Peyer's patch (tissue), 4 donors: ENCODE measurements around the gene ARPP21. TPM values are rescaled to one million over a fixed set of nuclear protein-coding genes. Genes with fewer than 3 reads are reported as not detected.

Source experiments
- DNase-seq, 3 donors: peaks; one replicate each; pipeline ENCODE4 v3.0.0-alpha.2; 2017 to 2019
- H3K27ac ChIP-seq, 4 donors: fragments of 200-600 bp; sonication (generic); one replicate each; pipeline ENCODE4 v1.5.1; 2016 to 2019
- H3K27me3 ChIP-seq, 2 donors: fragments of 200-600 bp; sonication (generic); one replicate each; pipeline ENCODE4 v1.5.1; 2019
- H3K36me3 ChIP-seq, 3 donors: fragments of 200-600 bp; sonication (generic); one replicate each; pipeline ENCODE4 v1.5.1; 2016 to 2019
- H3K4me1 ChIP-seq, 4 donors: fragments of 200-600 bp; sonication (generic); one replicate each; pipeline ENCODE4 v1.5.1; 2016 to 2019
- H3K4me3 ChIP-seq, 4 donors: fragments of 200-600 bp; sonication (generic); 1 replicate in 3 of 4; 2 replicates in 1 of 4; pipeline ENCODE4 v1.5.1; 2016 to 2019; ENCODE audit warnings: mild to moderate bottlenecking in 1 of 4
- H3K9me3 ChIP-seq, 4 donors: fragments of 200-600 bp; sonication (generic); one replicate each; pipeline ENCODE4 v1.5.1; 2016 to 2019; ENCODE audit warnings: mild to moderate bottlenecking in 1 of 4
- POLR2A ChIP-seq, 2 donors: fragments of 450-650 bp; IDR thresholded peaks; one replicate each; pipeline ENCODE4 v1.5.1; 2017; ENCODE audit warnings: antibody characterized with exemption in 2 of 2, mild to moderate bottlenecking in 2 of 2, moderate library complexity in 2 of 2
- small RNA-seq, 2 donors: library from RNA; depleted of rRNA; stranded (forward); fragments of <200 nt; gene quantifications; one replicate each; pipeline ENCODE3, GENCODE V24; 2016
- total RNA-seq, 4 donors: library from RNA; depleted of rRNA; stranded (reverse); fragments of >200 nt; gene quantifications; one replicate each; pipeline ENCODE4 v1.1.0, GENCODE V29; 2016
- TF ChIP-seq, protein P1 (sequence below), 6 experiments: fragments of 450-650 bp in 4 of 6; fragments of 200-600 bp in 2 of 6; sonication (generic) in 1 of 6; IDR thresholded peaks; one replicate each; pipeline ENCODE4 v1.5.1; 2017 to 2019; ENCODE audit warnings: antibody characterized with exemption in 6 of 6, mild to moderate bottlenecking in 3 of 6, moderate library complexity in 1 of 6

Gene ARPP21
- total RNA-seq, 4 donors from 2014 or later, result 0.27 TPM; not detected in 3

DNA sequence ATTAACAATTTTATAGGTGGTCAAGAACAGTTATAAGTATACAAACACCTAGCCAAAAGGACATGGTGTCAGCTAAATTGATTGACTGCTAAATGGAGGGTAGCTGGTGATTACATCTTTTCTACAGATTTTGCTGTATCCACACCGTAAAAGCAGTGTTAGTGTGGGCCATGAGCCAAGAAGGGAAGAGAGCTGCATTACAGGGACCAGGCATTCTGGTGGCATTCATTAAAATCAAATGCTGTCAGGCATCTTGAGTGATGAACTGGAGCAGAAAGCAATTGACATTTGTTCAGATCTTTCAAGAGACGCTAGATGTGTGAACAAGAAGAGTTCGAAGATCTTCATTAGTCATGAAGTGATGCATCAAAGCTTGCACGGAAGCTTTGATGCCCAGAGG, 177.9 kb downstream of the ARPP21 start:
- Histone ChIP-seq H3K4me3 (no peak overlapping the region), H3K27ac (no peak overlapping the region), H3K27me3 (no peaks in the 10 kb centered on the region), H3K36me3 (no peaks in the 10 kb centered on the region), H3K9me3 (no peaks in the 10 kb centered on the region), H3K4me1 (no peaks in the 10 kb centered on the region)
- no peak for DNase-seq
- TF ChIP-seq POLR2A (IDR thresholded peaks at IDR 0.05), result no peak
- TF ChIP-seq, protein P1, sequence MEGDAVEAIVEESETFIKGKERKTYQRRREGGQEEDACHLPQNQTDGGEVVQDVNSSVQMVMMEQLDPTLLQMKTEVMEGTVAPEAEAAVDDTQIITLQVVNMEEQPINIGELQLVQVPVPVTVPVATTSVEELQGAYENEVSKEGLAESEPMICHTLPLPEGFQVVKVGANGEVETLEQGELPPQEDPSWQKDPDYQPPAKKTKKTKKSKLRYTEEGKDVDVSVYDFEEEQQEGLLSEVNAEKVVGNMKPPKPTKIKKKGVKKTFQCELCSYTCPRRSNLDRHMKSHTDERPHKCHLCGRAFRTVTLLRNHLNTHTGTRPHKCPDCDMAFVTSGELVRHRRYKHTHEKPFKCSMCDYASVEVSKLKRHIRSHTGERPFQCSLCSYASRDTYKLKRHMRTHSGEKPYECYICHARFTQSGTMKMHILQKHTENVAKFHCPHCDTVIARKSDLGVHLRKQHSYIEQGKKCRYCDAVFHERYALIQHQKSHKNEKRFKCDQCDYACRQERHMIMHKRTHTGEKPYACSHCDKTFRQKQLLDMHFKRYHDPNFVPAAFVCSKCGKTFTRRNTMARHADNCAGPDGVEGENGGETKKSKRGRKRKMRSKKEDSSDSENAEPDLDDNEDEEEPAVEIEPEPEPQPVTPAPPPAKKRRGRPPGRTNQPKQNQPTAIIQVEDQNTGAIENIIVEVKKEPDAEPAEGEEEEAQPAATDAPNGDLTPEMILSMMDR (IDR thresholded peaks at IDR 0.05), result no peak

DNA sequence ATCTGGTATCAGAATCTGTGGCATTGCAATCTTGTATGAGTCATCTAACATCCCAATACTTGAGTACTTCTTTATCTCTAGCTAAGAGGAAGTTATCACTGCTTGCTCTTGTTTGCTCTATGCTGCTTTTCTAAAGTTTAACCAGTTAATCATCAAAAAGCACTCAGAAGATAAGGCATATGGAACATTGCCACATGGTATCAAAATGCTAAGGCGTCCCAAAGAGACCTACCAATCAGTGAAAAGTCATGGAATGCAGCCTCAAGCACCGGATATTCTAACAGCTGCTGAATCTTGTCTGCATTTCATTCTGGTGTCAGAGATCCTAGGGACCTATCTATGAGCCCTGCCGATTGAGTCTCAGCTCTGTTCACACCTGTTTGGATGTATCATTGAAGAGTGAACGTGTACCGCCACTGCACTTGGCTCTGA, 192.8 kb downstream of the ARPP21 start:
- Histone ChIP-seq H3K27ac (no peak overlapping the region), H3K9me3 (no peaks in the 10 kb centered on the region), H3K4me3 (no peak overlapping the region), H3K36me3 (no peaks in the 10 kb centered on the region), H3K4me1 (no peaks in the 10 kb centered on the region), H3K27me3 (no peaks in the 10 kb centered on the region)
- TF ChIP-seq, protein P1 (IDR thresholded peaks at IDR 0.05), result no peak
- TF ChIP-seq POLR2A (IDR thresholded peaks at IDR 0.05), result no peak
- DNase-seq, result no peak

Small RNA genes within 50 kb of the gene (small RNA-seq; reads per million reads assigned to genes)
- gene MIR128-2, result 0.38 to 0.70 reads per million in 2 donors
